Natural killer cell treated with Interleukin-12 subunit alpha and Interleukin-12 subunit beta and Interleukin-15 and Interleukin-18, amount 100 ng/mL, for 72 hours (primary cell): Measurements from ENCODE around the gene SLC25A23. TPM values are rescaled to one million over a fixed set of nuclear protein-coding genes. Genes with fewer than 3 reads are reported as not detected.
A peak's percentile ranks its signal among the peaks of the same experiment; 100 is the strongest.
"Not testable (repeated sequence)": the region's sequence is repeated elsewhere in the genome, so short reads cannot be mapped to it uniquely, and the experiment has no call there.

Experiments
- ATAC-seq, 2 donors: fragments of 150-1000 bp; cut with Tn5 transposase in 1 of 2; sonication (Bioruptor Pico), chemical (Tn5 transposase) in 1 of 2; 2 replicates each; pipeline ENCODE4 v1.10.0; 2021
- DNase-seq: peaks from one replicate; pipeline ENCODE4 v3.0.0; 2022; ENCODE audit warnings: low spot score
- H3K27ac Mint-ChIP-seq, 2 donors: 1 replicate in 1 of 2; 2 replicates in 1 of 2; pipeline ENCODE4 v1.8.0; 2022; ENCODE audit warnings: mixed read lengths in 2 of 2, mild to moderate bottlenecking in 1 of 2, moderate library complexity in 1 of 2
- H3K27me3 Mint-ChIP-seq, 2 donors: 1 replicate in 1 of 2; 2 replicates in 1 of 2; pipeline ENCODE4 v1.8.0; 2022; ENCODE audit warnings: mixed read lengths in 2 of 2
- H3K36me3 Mint-ChIP-seq: one replicate; pipeline ENCODE4 v1.8.0; 2022; ENCODE audit warnings: mixed read lengths
- H3K4me1 Mint-ChIP-seq, 2 donors: 1 replicate in 1 of 2; 2 replicates in 1 of 2; pipeline ENCODE4 v1.8.0; 2022; ENCODE audit warnings: low read depth in 2 of 2, mixed read lengths in 2 of 2, mild to moderate bottlenecking in 1 of 2
- H3K4me3 Mint-ChIP-seq: one replicate; pipeline ENCODE4 v1.8.0; 2022; ENCODE audit warnings: mixed read lengths
- H3K9me3 Mint-ChIP-seq: 2 replicates; pipeline ENCODE4 v1.8.0; 2022; ENCODE audit warnings: mixed read lengths
- total RNA-seq, 2 donors: library from RNA; stranded (reverse); gene quantifications; one replicate each; pipeline ENCODE4 v1.2.3, GENCODE V29; 2022

The SLC25A23 gene
- total RNA-seq, 2 donors from 2014 or later = 5.4 to 10.5 TPM

GRCh38 chr19:6433165-6433564, 26.4 kb downstream of the SLC25A23 start:
- H3K36me3 Mint-ChIP-seq = no peaks in the 10 kb centered on the region
- H3K4me1 Mint-ChIP-seq = peaks cover 0 to 3% of the 10 kb centered on the region in 2 donors
- DNase-seq (no peak), ATAC-seq (no peak)
- H3K27ac Mint-ChIP-seq = no peak overlapping the region
- H3K4me3 Mint-ChIP-seq = no peak overlapping the region
- peaks cover 0 to 2% of the 10 kb centered on the region in 2 donors for H3K27me3 Mint-ChIP-seq
- no peaks in the 10 kb centered on the region for H3K9me3 Mint-ChIP-seq

- DNase-seq (no peak), ATAC-seq (peak in 1 of 2 donors; percentile 29)
- peak overlapping the region in 1 of 2 donors; percentile 53 for H3K27ac Mint-ChIP-seq
- H3K4me3 Mint-ChIP-seq = no peak overlapping the region
- no peaks in the 10 kb centered on the region for H3K9me3 Mint-ChIP-seq
- no peaks in the 10 kb centered on the region for H3K36me3 Mint-ChIP-seq
- H3K27me3 Mint-ChIP-seq = no peaks in the 10 kb centered on the region
- peaks cover 0 to 3% of the 10 kb centered on the region in 2 donors for H3K4me1 Mint-ChIP-seq
Measured at GRCh38 chr19:6431891-6432290, 27.7 kb downstream of the SLC25A23 start.

- H3K4me3 Mint-ChIP-seq = no peak overlapping the region
Measured at GRCh38 chr19:6429419-6430221, 30.0 kb downstream of the SLC25A23 start.

GRCh38 chr19:6428692-6429418, 30.7 kb downstream of the SLC25A23 start:
- H3K4me3 Mint-ChIP-seq, H3K27me3 Mint-ChIP-seq, ATAC-seq, DNase-seq, H3K27ac Mint-ChIP-seq, H3K36me3 Mint-ChIP-seq, H3K9me3 Mint-ChIP-seq: not testable (repeated sequence)
- H3K4me1 Mint-ChIP-seq = peaks cover 10 to 11% of the 10 kb centered on the region in 2 donors

More at GRCh38 chr19:6429419-6430221, 30.0 kb downstream of the SLC25A23 start:
- Mint-ChIP-seq H3K4me1 (peaks cover 9 to 11% of the 10 kb centered on the region in 2 donors), H3K27ac (no peak overlapping the region), H3K27me3 (no peaks in the 10 kb centered on the region), H3K36me3 (no peaks in the 10 kb centered on the region), H3K9me3 (no peaks in the 10 kb centered on the region)
- no peak for DNase-seq
- no peak for ATAC-seq

GRCh38 chr19:6427131-6427530, 32.5 kb downstream of the SLC25A23 start:
- Mint-ChIP-seq H3K4me1 (peaks cover 26 to 28% of the 10 kb centered on the region in 2 donors), H3K9me3 (no peaks in the 10 kb centered on the region), H3K4me3 (no peak overlapping the region), H3K27me3 (no peaks in the 10 kb centered on the region), H3K27ac (no peak overlapping the region), H3K36me3 (no peaks in the 10 kb centered on the region)
- ATAC-seq = no peak
- DNase-seq = no peak

- Mint-ChIP-seq H3K27ac (peak overlapping the region; percentile 55 to 67), H3K4me1 (peaks cover 27 to 30% of the 10 kb centered on the region in 2 donors), H3K4me3 (peak overlapping the region; percentile 69), H3K36me3 (no peaks in the 10 kb centered on the region), H3K27me3 (no peaks in the 10 kb centered on the region), H3K9me3 (no peaks in the 10 kb centered on the region)
- DNase-seq (no peak), ATAC-seq (no peak)
Measured at GRCh38 chr19:6425732-6426620, 33.6 kb downstream of the SLC25A23 start.

- Mint-ChIP-seq H3K4me3 (peak overlapping the region; percentile 69), H3K9me3 (no peaks in the 10 kb centered on the region), H3K27ac (peak overlapping the region; percentile 55 to 67), H3K4me1 (peaks cover 27 to 30% of the 10 kb centered on the region in 2 donors), H3K36me3 (no peaks in the 10 kb centered on the region), H3K27me3 (no peaks in the 10 kb centered on the region)
- DNase-seq (peak; percentile 100), ATAC-seq (peak; percentile 93 to 94)
Measured at GRCh38 chr19:6424939-6425731, 34.5 kb downstream of the SLC25A23 start.

GRCh38 chr19:6424195-6424938, 35.2 kb downstream of the SLC25A23 start, which contains the start of gene KHSRP:
TSS of gene KHSRP (minus strand) at chr19:6424811. CDS start at chr19:6424701, 110 bp downstream.
- peaks cover 29 to 30% of the 10 kb centered on the region in 2 donors for H3K4me1 Mint-ChIP-seq
- H3K4me3 Mint-ChIP-seq = peak within 1 kb of the TSS; percentile 93
- no peak for ATAC-seq
- H3K9me3 Mint-ChIP-seq = no peaks in the 10 kb centered on the region
- no peaks in the 10 kb centered on the region for H3K36me3 Mint-ChIP-seq
- no peaks in the 10 kb centered on the region for H3K27me3 Mint-ChIP-seq
- peak within 1 kb of the TSS; percentile 55 to 86 for H3K27ac Mint-ChIP-seq
- DNase-seq = no peak

GRCh38 chr19:6423499-6424194, 35.9 kb downstream of the SLC25A23 start:
- H3K4me1 Mint-ChIP-seq = peaks cover 29 to 30% of the 10 kb centered on the region in 2 donors
- H3K36me3 Mint-ChIP-seq = no peaks in the 10 kb centered on the region
- peak overlapping the region; percentile 55 to 86 for H3K27ac Mint-ChIP-seq
- ATAC-seq (no peak), DNase-seq (no peak)
- no peaks in the 10 kb centered on the region for H3K9me3 Mint-ChIP-seq
- H3K27me3 Mint-ChIP-seq = no peaks in the 10 kb centered on the region
- peak overlapping the region; percentile 93 for H3K4me3 Mint-ChIP-seq

GRCh38 chr19:6421075-6422014, 38.2 kb downstream of the SLC25A23 start:
- Mint-ChIP-seq H3K27ac (no peak overlapping the region), H3K27me3 (no peaks in the 10 kb centered on the region), H3K4me3 (no peak overlapping the region), H3K36me3 (no peaks in the 10 kb centered on the region), H3K4me1 (peaks cover 29 to 30% of the 10 kb centered on the region in 2 donors), H3K9me3 (no peaks in the 10 kb centered on the region)
- DNase-seq = no peak
- ATAC-seq = no peak

GRCh38 chr19:6418562-6418932, 41.0 kb downstream of the SLC25A23 start:
- ATAC-seq (no peak), DNase-seq (no peak)
- peaks cover 16 to 19% of the 10 kb centered on the region in 2 donors for H3K4me1 Mint-ChIP-seq
- no peak overlapping the region for H3K27ac Mint-ChIP-seq
- H3K9me3 Mint-ChIP-seq = no peaks in the 10 kb centered on the region
- H3K36me3 Mint-ChIP-seq = no peaks in the 10 kb centered on the region
- no peak overlapping the region for H3K4me3 Mint-ChIP-seq
- no peaks in the 10 kb centered on the region for H3K27me3 Mint-ChIP-seq
